WTC11 (cell line): ENCODE data around the gene OR56A5. TPM values are rescaled to one million over a fixed set of nuclear protein-coding genes. Genes with fewer than 3 reads are reported as not detected.

Experiments used
- ATAC-seq: fragments of 200-7000 bp; cut with Tn5 transposase; 2 replicates; pipeline ENCODE4 v1.10.0; 2021; ENCODE audit warnings: mild to moderate bottlenecking, moderate library complexity
- CTCF ChIA-PET: fragments of 300-600 bp; sonication (Branson Sonifier 250); formaldehyde crosslinking; loops from one replicate; lab custom pipeline; 2021; ENCODE audit warnings: antibody characterized with exemption; lab: Charles Lee
- POLR2A ChIA-PET: fragments of 350-600 bp; sonication (Branson Sonifier 250); formaldehyde crosslinking; loops from one replicate; lab custom pipeline; 2021; ENCODE audit warnings: antibody characterized with exemption; lab: Charles Lee
- DNase-seq: peaks from one replicate; pipeline ENCODE4 v3.0.0; 2021; ENCODE audit warnings: low spot score
- H3K27ac Mint-ChIP-seq: 2 replicates; pipeline ENCODE4 v1.8.0; 2021; ENCODE audit warnings: mixed read lengths
- H3K27me3 Mint-ChIP-seq: 2 replicates; pipeline ENCODE4 v1.8.0; 2021; ENCODE audit warnings: low read depth, mild to moderate bottlenecking, moderate library complexity, mixed read lengths
- H3K36me3 Mint-ChIP-seq: 2 replicates; pipeline ENCODE4 v1.8.0; 2021; ENCODE audit warnings: mixed read lengths
- H3K4me1 Mint-ChIP-seq: 2 replicates; pipeline ENCODE4 v1.8.0; 2022; ENCODE audit warnings: mixed read lengths
- H3K4me3 Mint-ChIP-seq: 2 replicates; pipeline ENCODE4 v1.8.0; 2021; ENCODE audit warnings: mild to moderate bottlenecking, moderate library complexity, mixed read lengths
- H3K9me3 Mint-ChIP-seq: 2 replicates; pipeline ENCODE4 v1.8.0; 2021; ENCODE audit warnings: mixed read lengths
- FOXK1 ChIP-seq: sonication (generic); formaldehyde crosslinking; IDR thresholded peaks from 2 replicates; pipeline ENCODE4 v1.8.0; 2022; ENCODE audit warnings: mild to moderate bottlenecking, moderate library complexity, missing genetic modification reagents
- FOXP1 ChIP-seq: sonication (generic); formaldehyde crosslinking; IDR thresholded peaks from 2 replicates; pipeline ENCODE4 v1.8.0; 2022; ENCODE audit warnings: missing genetic modification reagents, mild to moderate bottlenecking, moderate library complexity, borderline replicate concordance
- JUN ChIP-seq: sonication (generic); formaldehyde crosslinking; IDR thresholded peaks from 2 replicates; pipeline ENCODE4 v1.8.0; 2023; ENCODE audit warnings: mild to moderate bottlenecking, missing genetic modification reagents
- RORB ChIP-seq: fragments of 250-450 bp; sonication (Bioruptor Pico); IDR thresholded peaks from 2 replicates; pipeline ENCODE4 v1.9.0; 2021; ENCODE audit warnings: mild to moderate bottlenecking
- SMAD4 ChIP-seq: sonication (generic); formaldehyde crosslinking; IDR thresholded peaks from 2 replicates; pipeline ENCODE4 v1.8.0; 2022; ENCODE audit warnings: mild to moderate bottlenecking, missing genetic modification reagents
- TP53 ChIP-seq: sonication (generic); formaldehyde crosslinking; IDR thresholded peaks from 2 replicates; pipeline ENCODE4 v1.8.1; 2023; ENCODE audit warnings: mild to moderate bottlenecking, missing genetic modification reagents
- ZBTB21 ChIP-seq: sonication (generic); formaldehyde crosslinking; IDR thresholded peaks from 2 replicates; pipeline ENCODE4 v1.8.1; 2023; ENCODE audit warnings: mild to moderate bottlenecking, missing genetic modification reagents, borderline replicate concordance
- ZNF232 ChIP-seq: sonication (generic); formaldehyde crosslinking; IDR thresholded peaks from 2 replicates; pipeline ENCODE4 v1.8.0; 2022; ENCODE audit warnings: mild to moderate bottlenecking, missing genetic modification reagents
- ZNF396 ChIP-seq: fragments of 250-450 bp; sonication (Bioruptor Pico); IDR thresholded peaks from 2 replicates; pipeline ENCODE4 v1.8.0; 2021; ENCODE audit warnings: mild to moderate bottlenecking, moderate library complexity, borderline replicate concordance
- ZNF416 ChIP-seq: fragments of 250-450 bp; sonication (Bioruptor Pico); IDR thresholded peaks from 2 replicates; pipeline ENCODE4 v1.9.0; 2021; ENCODE audit warnings: mild to moderate bottlenecking, inconsistent platforms
- ZNF423 ChIP-seq: fragments of 250-450 bp; sonication (Bioruptor Pico); IDR thresholded peaks from 2 replicates; pipeline ENCODE4 v2.1.2; 2022; ENCODE audit warnings: mild to moderate bottlenecking, moderate library complexity
- total RNA-seq: library from RNA; stranded (reverse); gene quantifications from 3 replicates; pipeline ENCODE4 v1.2.3, GENCODE V29; 2021
- TF ChIP-seq, protein P1 (sequence below): fragments of 250-450 bp; sonication (Bioruptor Pico); IDR thresholded peaks from 2 replicates; pipeline ENCODE4 v1.9.0; 2021; ENCODE audit warnings: mild to moderate bottlenecking, borderline replicate concordance
- TF ChIP-seq, protein P2 (sequence below): sonication (generic); formaldehyde crosslinking; IDR thresholded peaks from 2 replicates; pipeline ENCODE4 v1.8.1; 2022; ENCODE audit warnings: low read depth, missing genetic modification reagents, borderline replicate concordance
- TF ChIP-seq, protein P3 (sequence below): fragments of 200-600 bp; IDR thresholded peaks from 2 replicates; pipeline ENCODE4 v1.8.0; 2022; ENCODE audit warnings: antibody characterized with exemption
- TF ChIP-seq, protein P4 (sequence below): sonication (generic); formaldehyde crosslinking; IDR thresholded peaks from 2 replicates; pipeline ENCODE4 v1.8.0; 2022; ENCODE audit warnings: mild to moderate bottlenecking, missing genetic modification reagents
- TF ChIP-seq, protein P5 (sequence below): sonication (generic); formaldehyde crosslinking; IDR thresholded peaks from 2 replicates; pipeline ENCODE4 v1.8.0; 2023; ENCODE audit warnings: missing genetic modification reagents, mild to moderate bottlenecking, borderline replicate concordance

The OR56A5 gene
- total RNA-seq, 1 experiment from 2014 or later, result not detected

DNA sequence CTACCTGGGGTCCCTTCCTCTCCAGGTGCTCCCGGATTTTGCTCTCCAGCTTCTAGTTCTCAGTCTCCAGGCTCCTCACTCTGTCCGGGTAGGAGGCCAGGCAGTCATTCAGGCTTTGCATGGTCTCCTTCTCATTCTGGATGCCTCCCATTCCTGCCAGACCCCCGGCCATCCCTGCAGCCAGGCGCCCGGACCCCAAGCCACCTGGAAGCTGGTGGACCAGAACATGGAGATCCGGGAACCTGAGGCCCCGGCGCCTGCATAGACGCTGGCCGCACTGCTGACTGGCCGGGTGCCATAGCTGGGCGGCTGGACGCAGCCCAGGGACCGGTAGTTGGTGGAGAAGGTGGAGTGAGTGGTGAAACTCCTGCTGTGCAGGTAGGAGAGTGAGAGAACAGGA, 26.5 kb upstream of the OR56A5 start (continued):
- no peak for TF ChIP-seq SMAD4 (CRISPR knock-in tag)
- TF ChIP-seq, protein P1, sequence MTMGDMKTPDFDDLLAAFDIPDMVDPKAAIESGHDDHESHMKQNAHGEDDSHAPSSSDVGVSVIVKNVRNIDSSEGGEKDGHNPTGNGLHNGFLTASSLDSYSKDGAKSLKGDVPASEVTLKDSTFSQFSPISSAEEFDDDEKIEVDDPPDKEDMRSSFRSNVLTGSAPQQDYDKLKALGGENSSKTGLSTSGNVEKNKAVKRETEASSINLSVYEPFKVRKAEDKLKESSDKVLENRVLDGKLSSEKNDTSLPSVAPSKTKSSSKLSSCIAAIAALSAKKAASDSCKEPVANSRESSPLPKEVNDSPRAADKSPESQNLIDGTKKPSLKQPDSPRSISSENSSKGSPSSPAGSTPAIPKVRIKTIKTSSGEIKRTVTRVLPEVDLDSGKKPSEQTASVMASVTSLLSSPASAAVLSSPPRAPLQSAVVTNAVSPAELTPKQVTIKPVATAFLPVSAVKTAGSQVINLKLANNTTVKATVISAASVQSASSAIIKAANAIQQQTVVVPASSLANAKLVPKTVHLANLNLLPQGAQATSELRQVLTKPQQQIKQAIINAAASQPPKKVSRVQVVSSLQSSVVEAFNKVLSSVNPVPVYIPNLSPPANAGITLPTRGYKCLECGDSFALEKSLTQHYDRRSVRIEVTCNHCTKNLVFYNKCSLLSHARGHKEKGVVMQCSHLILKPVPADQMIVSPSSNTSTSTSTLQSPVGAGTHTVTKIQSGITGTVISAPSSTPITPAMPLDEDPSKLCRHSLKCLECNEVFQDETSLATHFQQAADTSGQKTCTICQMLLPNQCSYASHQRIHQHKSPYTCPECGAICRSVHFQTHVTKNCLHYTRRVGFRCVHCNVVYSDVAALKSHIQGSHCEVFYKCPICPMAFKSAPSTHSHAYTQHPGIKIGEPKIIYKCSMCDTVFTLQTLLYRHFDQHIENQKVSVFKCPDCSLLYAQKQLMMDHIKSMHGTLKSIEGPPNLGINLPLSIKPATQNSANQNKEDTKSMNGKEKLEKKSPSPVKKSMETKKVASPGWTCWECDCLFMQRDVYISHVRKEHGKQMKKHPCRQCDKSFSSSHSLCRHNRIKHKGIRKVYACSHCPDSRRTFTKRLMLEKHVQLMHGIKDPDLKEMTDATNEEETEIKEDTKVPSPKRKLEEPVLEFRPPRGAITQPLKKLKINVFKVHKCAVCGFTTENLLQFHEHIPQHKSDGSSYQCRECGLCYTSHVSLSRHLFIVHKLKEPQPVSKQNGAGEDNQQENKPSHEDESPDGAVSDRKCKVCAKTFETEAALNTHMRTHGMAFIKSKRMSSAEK, result no peak
- no peak for TF ChIP-seq ZNF423 (CRISPR knock-in tag)
- no peak for TF ChIP-seq ZNF396
- TF ChIP-seq, protein P2, sequence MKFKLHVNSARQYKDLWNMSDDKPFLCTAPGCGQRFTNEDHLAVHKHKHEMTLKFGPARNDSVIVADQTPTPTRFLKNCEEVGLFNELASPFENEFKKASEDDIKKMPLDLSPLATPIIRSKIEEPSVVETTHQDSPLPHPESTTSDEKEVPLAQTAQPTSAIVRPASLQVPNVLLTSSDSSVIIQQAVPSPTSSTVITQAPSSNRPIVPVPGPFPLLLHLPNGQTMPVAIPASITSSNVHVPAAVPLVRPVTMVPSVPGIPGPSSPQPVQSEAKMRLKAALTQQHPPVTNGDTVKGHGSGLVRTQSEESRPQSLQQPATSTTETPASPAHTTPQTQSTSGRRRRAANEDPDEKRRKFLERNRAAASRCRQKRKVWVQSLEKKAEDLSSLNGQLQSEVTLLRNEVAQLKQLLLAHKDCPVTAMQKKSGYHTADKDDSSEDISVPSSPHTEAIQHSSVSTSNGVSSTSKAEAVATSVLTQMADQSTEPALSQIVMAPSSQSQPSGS (CRISPR knock-in tag), result no peak

DNA sequence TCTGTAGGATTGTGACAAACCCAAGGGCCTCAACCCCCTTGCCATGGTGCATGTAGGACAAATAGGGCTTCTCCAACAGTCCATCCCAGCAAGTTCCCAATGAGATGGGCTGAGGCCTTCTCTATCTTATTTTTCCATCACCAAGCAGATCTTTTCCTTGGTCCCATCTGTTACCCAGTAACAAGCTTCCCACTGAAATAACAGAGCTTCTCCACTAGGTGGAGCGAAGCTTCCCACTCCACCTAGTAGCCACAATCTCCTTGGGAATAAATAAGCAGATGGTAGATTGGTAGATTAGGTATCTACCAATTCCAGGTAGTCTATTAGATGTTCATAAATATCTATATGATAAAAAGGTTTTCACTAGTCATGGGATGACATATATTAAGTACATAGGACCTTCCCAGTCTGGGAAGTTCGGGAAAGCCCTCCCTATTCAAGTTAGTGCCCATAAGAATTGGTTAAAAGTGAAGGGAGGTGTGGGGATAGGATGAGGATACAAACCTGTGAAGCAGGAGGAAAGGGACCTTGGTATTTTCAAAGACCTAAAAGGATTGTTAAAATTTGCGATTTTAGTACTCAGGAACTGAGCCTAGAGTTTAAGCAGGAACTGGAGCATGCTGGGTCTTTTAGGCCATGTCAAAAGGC, 24.4 kb upstream of the OR56A5 start:
- H3K27ac Mint-ChIP-seq, result no peak overlapping the region
- H3K4me3 Mint-ChIP-seq, result no peak overlapping the region
- 0 out of 2 replicates have a peak, but pooled peaks cover 3% of the 10 kb centered on the region for H3K4me1 Mint-ChIP-seq
- TF ChIP-seq, protein P3, sequence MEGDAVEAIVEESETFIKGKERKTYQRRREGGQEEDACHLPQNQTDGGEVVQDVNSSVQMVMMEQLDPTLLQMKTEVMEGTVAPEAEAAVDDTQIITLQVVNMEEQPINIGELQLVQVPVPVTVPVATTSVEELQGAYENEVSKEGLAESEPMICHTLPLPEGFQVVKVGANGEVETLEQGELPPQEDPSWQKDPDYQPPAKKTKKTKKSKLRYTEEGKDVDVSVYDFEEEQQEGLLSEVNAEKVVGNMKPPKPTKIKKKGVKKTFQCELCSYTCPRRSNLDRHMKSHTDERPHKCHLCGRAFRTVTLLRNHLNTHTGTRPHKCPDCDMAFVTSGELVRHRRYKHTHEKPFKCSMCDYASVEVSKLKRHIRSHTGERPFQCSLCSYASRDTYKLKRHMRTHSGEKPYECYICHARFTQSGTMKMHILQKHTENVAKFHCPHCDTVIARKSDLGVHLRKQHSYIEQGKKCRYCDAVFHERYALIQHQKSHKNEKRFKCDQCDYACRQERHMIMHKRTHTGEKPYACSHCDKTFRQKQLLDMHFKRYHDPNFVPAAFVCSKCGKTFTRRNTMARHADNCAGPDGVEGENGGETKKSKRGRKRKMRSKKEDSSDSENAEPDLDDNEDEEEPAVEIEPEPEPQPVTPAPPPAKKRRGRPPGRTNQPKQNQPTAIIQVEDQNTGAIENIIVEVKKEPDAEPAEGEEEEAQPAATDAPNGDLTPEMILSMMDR, result peak; percentile 56
- TF ChIP-seq TP53, result no peak
- no peaks in the 10 kb centered on the region for H3K36me3 Mint-ChIP-seq
- H3K27me3 Mint-ChIP-seq, result no peaks in the 10 kb centered on the region; the same call in 1 of the 2 replicates
- H3K9me3 Mint-ChIP-seq, result peaks cover 4% of the 10 kb centered on the region; the same call in 1 of the 2 replicates
- ATAC-seq (peak; percentile 91), DNase-seq (no peak)
- ChIA-PET POLR2A (no interaction called here), CTCF (interaction anchor here (0.6 to 3.2 kb wide), 22 partner anchors 8 to 539 kb away, joined by 3 to 34 read pairs (median 4); partner anchors contain the start of gene FHIP1B)

DNA sequence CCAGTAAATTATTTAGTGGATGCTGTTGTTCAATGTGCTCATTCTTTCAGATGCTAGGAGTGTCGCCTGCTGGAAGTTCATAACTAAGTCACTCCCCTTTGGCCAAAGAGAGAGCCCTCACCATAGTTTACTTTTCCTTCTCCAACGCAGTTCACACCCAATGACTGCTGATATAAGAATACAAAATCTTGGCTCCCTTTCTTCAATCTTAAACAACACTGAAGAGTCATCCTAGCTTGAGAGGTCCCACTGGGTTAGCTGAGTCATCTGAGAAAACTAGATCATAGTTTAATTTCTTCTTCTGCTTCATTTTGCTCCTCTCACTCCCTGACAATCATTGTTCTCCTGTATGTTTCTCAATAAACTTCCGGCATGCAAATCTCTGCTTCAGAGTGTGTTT, 23.9 kb upstream of the OR56A5 start:
- H3K4me1 Mint-ChIP-seq, result 0 out of 2 replicates have a peak, but pooled peaks cover 3% of the 10 kb centered on the region
- DNase-seq, result no peak
- POLR2A ChIA-PET, result no interaction called here
- CTCF ChIA-PET, result interaction anchor here (0.6 to 3.2 kb wide), 22 partner anchors 8 to 539 kb away, joined by 3 to 34 read pairs (median 4); partner anchors contain the start of gene FHIP1B
- no peaks in the 10 kb centered on the region; the same call in 1 of the 2 replicates for H3K27me3 Mint-ChIP-seq
- no peaks in the 10 kb centered on the region for H3K36me3 Mint-ChIP-seq
- no peak overlapping the region for H3K27ac Mint-ChIP-seq
- H3K9me3 Mint-ChIP-seq, result peaks cover 4% of the 10 kb centered on the region; the same call in 1 of the 2 replicates
- TF ChIP-seq ZNF416 (CRISPR knock-in tag) (no peak), RORB (no peak)
- TF ChIP-seq, protein P4, sequence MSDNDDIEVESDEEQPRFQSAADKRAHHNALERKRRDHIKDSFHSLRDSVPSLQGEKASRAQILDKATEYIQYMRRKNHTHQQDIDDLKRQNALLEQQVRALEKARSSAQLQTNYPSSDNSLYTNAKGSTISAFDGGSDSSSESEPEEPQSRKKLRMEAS (CRISPR knock-in tag), result no peak
- TF ChIP-seq, all 79 proteins: peak for 0
- no peak for ATAC-seq
- no peak overlapping the region for H3K4me3 Mint-ChIP-seq

DNA sequence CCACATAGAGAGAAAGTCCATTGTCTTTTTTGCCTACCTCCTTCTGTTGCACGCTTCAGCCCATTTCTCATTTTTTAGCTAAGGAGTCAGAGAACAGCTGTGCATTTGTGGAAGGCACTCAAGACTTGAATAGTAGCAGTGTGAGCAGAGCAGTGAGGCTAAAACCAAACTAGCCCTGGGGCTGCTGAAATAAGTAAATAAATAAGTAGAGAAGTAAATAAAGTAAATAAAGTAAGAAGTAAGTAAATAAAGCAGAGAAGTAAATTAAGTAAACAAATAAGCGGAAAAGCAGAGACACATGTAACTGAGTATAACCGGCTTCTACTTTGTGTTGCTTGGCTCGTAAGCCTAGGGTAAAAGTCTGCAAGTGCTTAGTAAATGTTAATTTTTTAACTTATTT, 20.9 kb upstream of the OR56A5 start:
- H3K27ac Mint-ChIP-seq, result no peak overlapping the region
- POLR2A ChIA-PET, result no interaction called here
- DNase-seq, result no peak
- H3K9me3 Mint-ChIP-seq, result peaks cover 9% of the 10 kb centered on the region
- ATAC-seq, result no peak
- H3K4me1 Mint-ChIP-seq, result 0 out of 2 replicates have a peak, but pooled peaks cover 3% of the 10 kb centered on the region
- H3K36me3 Mint-ChIP-seq, result no peaks in the 10 kb centered on the region
- peaks cover 2% of the 10 kb centered on the region; the same call in 1 of the 2 replicates for H3K27me3 Mint-ChIP-seq
- H3K4me3 Mint-ChIP-seq, result no peak overlapping the region
- CTCF ChIA-PET, result interaction anchor here (0.7 to 1.4 kb wide), 2 partner anchors 22 to 373 kb away, joined by 3 to 6 read pairs; no protein-coding TSS in a partner anchor
- TF ChIP-seq ZNF232 (CRISPR knock-in tag), result no peak
- TF ChIP-seq FOXP1, result no peak
- TF ChIP-seq FOXK1, result no peak
- TF ChIP-seq JUN (CRISPR knock-in tag), result no peak
- TF ChIP-seq, protein P5, sequence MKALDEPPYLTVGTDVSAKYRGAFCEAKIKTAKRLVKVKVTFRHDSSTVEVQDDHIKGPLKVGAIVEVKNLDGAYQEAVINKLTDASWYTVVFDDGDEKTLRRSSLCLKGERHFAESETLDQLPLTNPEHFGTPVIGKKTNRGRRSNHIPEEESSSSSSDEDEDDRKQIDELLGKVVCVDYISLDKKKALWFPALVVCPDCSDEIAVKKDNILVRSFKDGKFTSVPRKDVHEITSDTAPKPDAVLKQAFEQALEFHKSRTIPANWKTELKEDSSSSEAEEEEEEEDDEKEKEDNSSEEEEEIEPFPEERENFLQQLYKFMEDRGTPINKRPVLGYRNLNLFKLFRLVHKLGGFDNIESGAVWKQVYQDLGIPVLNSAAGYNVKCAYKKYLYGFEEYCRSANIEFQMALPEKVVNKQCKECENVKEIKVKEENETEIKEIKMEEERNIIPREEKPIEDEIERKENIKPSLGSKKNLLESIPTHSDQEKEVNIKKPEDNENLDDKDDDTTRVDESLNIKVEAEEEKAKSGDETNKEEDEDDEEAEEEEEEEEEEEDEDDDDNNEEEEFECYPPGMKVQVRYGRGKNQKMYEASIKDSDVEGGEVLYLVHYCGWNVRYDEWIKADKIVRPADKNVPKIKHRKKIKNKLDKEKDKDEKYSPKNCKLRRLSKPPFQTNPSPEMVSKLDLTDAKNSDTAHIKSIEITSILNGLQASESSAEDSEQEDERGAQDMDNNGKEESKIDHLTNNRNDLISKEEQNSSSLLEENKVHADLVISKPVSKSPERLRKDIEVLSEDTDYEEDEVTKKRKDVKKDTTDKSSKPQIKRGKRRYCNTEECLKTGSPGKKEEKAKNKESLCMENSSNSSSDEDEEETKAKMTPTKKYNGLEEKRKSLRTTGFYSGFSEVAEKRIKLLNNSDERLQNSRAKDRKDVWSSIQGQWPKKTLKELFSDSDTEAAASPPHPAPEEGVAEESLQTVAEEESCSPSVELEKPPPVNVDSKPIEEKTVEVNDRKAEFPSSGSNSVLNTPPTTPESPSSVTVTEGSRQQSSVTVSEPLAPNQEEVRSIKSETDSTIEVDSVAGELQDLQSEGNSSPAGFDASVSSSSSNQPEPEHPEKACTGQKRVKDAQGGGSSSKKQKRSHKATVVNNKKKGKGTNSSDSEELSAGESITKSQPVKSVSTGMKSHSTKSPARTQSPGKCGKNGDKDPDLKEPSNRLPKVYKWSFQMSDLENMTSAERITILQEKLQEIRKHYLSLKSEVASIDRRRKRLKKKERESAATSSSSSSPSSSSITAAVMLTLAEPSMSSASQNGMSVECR (CRISPR knock-in tag), result no peak
- TF ChIP-seq ZBTB21, result no peak
